Keratinocyte (primary cell): ENCODE results near the gene ACHE. TPM values are rescaled to one million over a fixed set of nuclear protein-coding genes. Genes with fewer than 3 reads are reported as not detected.

Experiments
- DNase-seq: peaks from one replicate; pipeline ENCODE4 v3.0.0-alpha.2; 2011; ENCODE audit warnings: low read depth, missing footprints, low spot score
- FAIRE-seq: peaks from 2 replicates; lab custom pipeline; 2011; peaks lifted over from hg19 to GRCh38; lab: Jason Lieb, UNC
- H2AFZ ChIP-seq: 2 replicates; pipeline ENCODE4 v1.6.0; 2012; ENCODE audit warnings: low read length, control low read depth, inconsistent platforms; ENCODE audit not compliant: control insufficient read depth
- H3K27ac ChIP-seq: 2 replicates; pipeline ENCODE4 v1.5.1; 2011; ENCODE audit warnings: low read length; ENCODE audit not compliant: control insufficient read depth, insufficient read depth
- H3K27me3 ChIP-seq: 3 replicates; pipeline ENCODE4 v1.6.0; 2011; ENCODE audit warnings: low read length; ENCODE audit not compliant: control insufficient read depth, insufficient read depth; ENCODE audit errors: extremely low read depth
- H3K36me3 ChIP-seq, 2 experiments: 2 replicates in 1 of 2; 3 replicates in 1 of 2; pipeline ENCODE4 v1.5.1; 2011; ENCODE audit warnings: low read length in 2 of 2, mild to moderate bottlenecking in 1 of 2; ENCODE audit not compliant: control insufficient read depth in 2 of 2, insufficient read depth in 2 of 2; ENCODE audit errors: extremely low read depth in 1 of 2
- H3K4me1 ChIP-seq: 3 replicates; pipeline ENCODE4 v1.5.1; 2011; ENCODE audit warnings: low read length; ENCODE audit not compliant: control insufficient read depth, insufficient read depth; ENCODE audit errors: extremely low read depth
- H3K4me2 ChIP-seq: 3 replicates; pipeline ENCODE4 v1.6.0; 2011; ENCODE audit warnings: low read depth, low read length; ENCODE audit not compliant: control insufficient read depth, insufficient read depth; ENCODE audit errors: extremely low read depth
- H3K4me3 ChIP-seq, 3 experiments: fragments of 200-600 bp in 1 of 3; sonication (generic) in 1 of 3; 2 replicates in 2 of 3; 3 replicates in 1 of 3; pipeline ENCODE4 v1.5.1; 2011 to 2016; ENCODE audit warnings: low read length in 3 of 3, mild to moderate bottlenecking in 3 of 3, control low read depth in 2 of 3, inconsistent platforms in 1 of 3, low read depth in 1 of 3, mixed read lengths in 1 of 3, mixed run types in 1 of 3, moderate library complexity in 1 of 3; ENCODE audit not compliant: control insufficient read depth in 2 of 3, insufficient read depth in 2 of 3; ENCODE audit errors: extremely low read depth in 1 of 3
- H3K79me2 ChIP-seq: 2 replicates; pipeline ENCODE4 v1.6.0; 2012; ENCODE audit warnings: low read length; ENCODE audit not compliant: control insufficient read depth, insufficient read depth
- H3K9ac ChIP-seq: 3 replicates; pipeline ENCODE4 v1.6.0; 2011; ENCODE audit warnings: low read length; ENCODE audit not compliant: control insufficient read depth, insufficient read depth; ENCODE audit errors: extremely low read depth
- H3K9me1 ChIP-seq: 3 replicates; pipeline ENCODE4 v1.6.0; 2011; ENCODE audit warnings: low read length; ENCODE audit not compliant: control insufficient read depth, insufficient read depth; ENCODE audit errors: extremely low read depth
- H3K9me3 ChIP-seq: 2 replicates; pipeline ENCODE4 v1.5.1; 2012; ENCODE audit warnings: low read depth, low read length; ENCODE audit not compliant: control insufficient read depth
- H4K20me1 ChIP-seq: 3 replicates; pipeline ENCODE4 v1.6.0; 2011; ENCODE audit warnings: low read length; ENCODE audit not compliant: control insufficient read depth, insufficient read depth; ENCODE audit errors: extremely low read depth
- CTCF ChIP-seq, 3 experiments: IDR thresholded peaks in 1 of 3; conservative IDR thresholded peaks in 1 of 3; optimal IDR thresholded peaks in 1 of 3; 2 replicates in 2 of 3; 3 replicates in 1 of 3; pipeline versions ENCODE3 to v1.5.1; 2011; ENCODE audit warnings: low read length in 3 of 3, mild to moderate bottlenecking in 3 of 3, moderate library complexity in 2 of 3, control low read depth in 1 of 3, inconsistent platforms in 1 of 3; ENCODE audit not compliant: insufficient read depth in 2 of 3; ENCODE audit errors: extremely low read depth in 1 of 3
- EZH2 ChIP-seq: IDR thresholded peaks from one replicate; pipeline ENCODE4 v1.6.1; 2012; ENCODE audit warnings: inconsistent platforms, mild to moderate bottlenecking, low read length, moderate library complexity
- dilution Hi-C: fragments of 300-500 bp; cut with MboI; formaldehyde crosslinking; loops from one replicate; pipeline ENCODE4 v1.7.0; 2020; ENCODE audit warnings: low sequenced_read_pairs; ENCODE audit not compliant: extremely low pct_ligation_motif_present
- polyA plus RNA-seq, 5 experiments: library from polyadenylated mRNA; depleted of rRNA in 3 of 5; stranded (reverse) in 3 of 5; stranded (forward) in 1 of 5; unstranded in 1 of 5; fragments of >200 nt; gene quantifications; 1 replicate in 1 of 5; 2 replicates in 3 of 5; 3 replicates in 1 of 5; pipeline versions ENCODE4 v1.2.1 to v1.2.3, GENCODE V29; 2011 to 2012; ENCODE audit warnings: missing spikeins in 2 of 5, low read depth in 1 of 5, low replicate concordance in 1 of 5

Gene ACHE
- polyA plus RNA-seq, 1 donor (not counting 4 experiments of a cell fraction or from before 2014, with no cell fraction given): 0.07 TPM

- dilution Hi-C loops: no loop called here
These were observed 3.0 kb downstream of the ACHE start for GRCh38 chr7:100892364-100893317.

GRCh38 chr7:100891568-100892247 is 4.0 kb downstream of the ACHE start:
- Histone ChIP-seq H3K4me2 (peak overlapping the region; percentile 83), H3K4me1 (peaks cover 40% of the 10 kb centered on the region), H3K9me3 (no peaks in the 10 kb centered on the region), H3K36me3 (peaks cover 13 to 20% of the 10 kb centered on the region in 2 experiments), H4K20me1 (peaks cover 2% of the 10 kb centered on the region), H3K9ac (no peak overlapping the region), H3K79me2 (peaks cover 24% of the 10 kb centered on the region), H3K9me1 (no peaks in the 10 kb centered on the region), H3K27ac (peak overlapping the region; percentile 71), H2AFZ (no peak overlapping the region), H3K4me3 (no peak overlapping the region), H3K27me3 (peaks cover 29% of the 10 kb centered on the region)
- dilution Hi-C loops: no loop called here
- TF ChIP-seq EZH2: no peak
- TF ChIP-seq CTCF (optimal IDR thresholded peaks at IDR 0.05 in 1 of 3, IDR thresholded peaks at IDR 0.05 in 1 of 3, conservative IDR thresholded peaks at IDR 0.05 in 1 of 3; ENCODE audit: extremely low read depth in 1 of 3, insufficient read depth in 2 of 3, low read length in 3 of 3): no peak
- DNase-seq: peak; percentile 69
- peak; percentile 91 for FAIRE-seq

More at GRCh38 chr7:100892364-100893317, 3.0 kb downstream of the ACHE start:
- FAIRE-seq (no peak), DNase-seq (no peak)
- no peak overlapping the region for H3K9ac ChIP-seq
- no peaks in the 10 kb centered on the region for H3K9me3 ChIP-seq
- TF ChIP-seq EZH2 (no peak), CTCF (optimal IDR thresholded peaks at IDR 0.05 in 1 of 3, IDR thresholded peaks at IDR 0.05 in 1 of 3, conservative IDR thresholded peaks at IDR 0.05 in 1 of 3; ENCODE audit: extremely low read depth in 1 of 3, insufficient read depth in 2 of 3, low read length in 3 of 3) (no peak)
- no peak overlapping the region for H3K4me3 ChIP-seq
- H3K4me2 ChIP-seq: no peak overlapping the region
- no peak overlapping the region for H2AFZ ChIP-seq
- peaks cover 6 to 11% of the 10 kb centered on the region in 2 experiments for H3K36me3 ChIP-seq
- H3K9me1 ChIP-seq: no peaks in the 10 kb centered on the region
- H4K20me1 ChIP-seq: peaks cover 2% of the 10 kb centered on the region
- H3K27me3 ChIP-seq: peaks cover 36% of the 10 kb centered on the region
- peaks cover 37% of the 10 kb centered on the region for H3K4me1 ChIP-seq
- no peak overlapping the region for H3K27ac ChIP-seq
- peaks cover 18% of the 10 kb centered on the region for H3K79me2 ChIP-seq
